PC-3 (cell line): Measurements from ENCODE around the gene LHX4.

Experiments
- EZH2 ChIP-seq: fragments of 300-600 bp; sonication (generic); IDR thresholded peaks from one replicate; pipeline ENCODE4 v1.6.1; 2017; ENCODE audit warnings: antibody characterized with exemption, mild to moderate bottlenecking, low read length; ENCODE audit not compliant: unreplicated experiment
- EZH2phosphoT487 ChIP-seq: fragments of 300-600 bp; sonication (generic); IDR thresholded peaks from 2 replicates; pipeline ENCODE4 v1.6.1; 2018; ENCODE audit warnings: mild to moderate bottlenecking, antibody characterized with exemption, low read length, borderline replicate concordance
- TF ChIP-seq, protein P1 (sequence below): fragments of 300-600 bp; sonication (generic); conservative IDR thresholded peaks from 2 replicates; pipeline ENCODE4 v1.5.1; 2017; ENCODE audit warnings: antibody characterized with exemption, low read depth, mild to moderate bottlenecking, low read length

DNA sequence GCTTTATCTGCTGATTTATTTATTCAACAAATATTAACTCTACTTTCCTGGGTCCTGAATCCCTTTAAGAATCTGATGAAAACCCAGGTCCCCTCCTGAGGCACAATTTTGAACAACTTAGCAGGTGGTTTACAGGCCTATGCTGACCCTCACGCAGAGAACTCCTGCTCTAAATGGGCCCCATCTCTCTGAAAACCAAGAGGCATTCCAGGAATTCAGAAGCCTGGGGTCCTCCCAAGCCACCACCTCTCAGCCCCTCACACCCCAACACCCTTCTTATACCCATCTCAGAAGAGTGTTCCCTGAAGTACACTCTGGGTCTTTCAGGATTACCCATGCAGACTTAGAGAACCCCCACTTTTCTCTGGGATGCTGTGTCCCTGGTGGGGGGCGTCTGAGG, 34.5 kb downstream of the LHX4 start:
- TF ChIP-seq, protein P1, sequence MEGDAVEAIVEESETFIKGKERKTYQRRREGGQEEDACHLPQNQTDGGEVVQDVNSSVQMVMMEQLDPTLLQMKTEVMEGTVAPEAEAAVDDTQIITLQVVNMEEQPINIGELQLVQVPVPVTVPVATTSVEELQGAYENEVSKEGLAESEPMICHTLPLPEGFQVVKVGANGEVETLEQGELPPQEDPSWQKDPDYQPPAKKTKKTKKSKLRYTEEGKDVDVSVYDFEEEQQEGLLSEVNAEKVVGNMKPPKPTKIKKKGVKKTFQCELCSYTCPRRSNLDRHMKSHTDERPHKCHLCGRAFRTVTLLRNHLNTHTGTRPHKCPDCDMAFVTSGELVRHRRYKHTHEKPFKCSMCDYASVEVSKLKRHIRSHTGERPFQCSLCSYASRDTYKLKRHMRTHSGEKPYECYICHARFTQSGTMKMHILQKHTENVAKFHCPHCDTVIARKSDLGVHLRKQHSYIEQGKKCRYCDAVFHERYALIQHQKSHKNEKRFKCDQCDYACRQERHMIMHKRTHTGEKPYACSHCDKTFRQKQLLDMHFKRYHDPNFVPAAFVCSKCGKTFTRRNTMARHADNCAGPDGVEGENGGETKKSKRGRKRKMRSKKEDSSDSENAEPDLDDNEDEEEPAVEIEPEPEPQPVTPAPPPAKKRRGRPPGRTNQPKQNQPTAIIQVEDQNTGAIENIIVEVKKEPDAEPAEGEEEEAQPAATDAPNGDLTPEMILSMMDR: no peak
- TF ChIP-seq EZH2phosphoT487: no peak
- no peak for TF ChIP-seq EZH2
